WTC11 (cell line): ENCODE measurements around the gene INPP5A. TPM values are rescaled to one million over a fixed set of nuclear protein-coding genes. Genes with fewer than 3 reads are reported as not detected.
A peak's percentile ranks its signal among the peaks of the same experiment; 100 is the strongest.

Experiments
- ATAC-seq: fragments of 200-7000 bp; cut with Tn5 transposase; 2 replicates; pipeline ENCODE4 v1.10.0; 2021; ENCODE audit warnings: mild to moderate bottlenecking, moderate library complexity
- CTCF ChIA-PET: fragments of 300-600 bp; sonication (Branson Sonifier 250); formaldehyde crosslinking; loops from one replicate; lab custom pipeline; 2021; ENCODE audit warnings: antibody characterized with exemption; lab: Charles Lee
- POLR2A ChIA-PET: fragments of 350-600 bp; sonication (Branson Sonifier 250); formaldehyde crosslinking; loops from one replicate; lab custom pipeline; 2021; ENCODE audit warnings: antibody characterized with exemption; lab: Charles Lee
- DNase-seq: peaks from one replicate; pipeline ENCODE4 v3.0.0; 2021; ENCODE audit warnings: low spot score
- H3K27ac Mint-ChIP-seq: 2 replicates; pipeline ENCODE4 v1.8.0; 2021; ENCODE audit warnings: mixed read lengths
- H3K27me3 Mint-ChIP-seq: 2 replicates; pipeline ENCODE4 v1.8.0; 2021; ENCODE audit warnings: low read depth, mild to moderate bottlenecking, moderate library complexity, mixed read lengths
- H3K36me3 Mint-ChIP-seq: 2 replicates; pipeline ENCODE4 v1.8.0; 2021; ENCODE audit warnings: mixed read lengths
- H3K4me1 Mint-ChIP-seq: 2 replicates; pipeline ENCODE4 v1.8.0; 2022; ENCODE audit warnings: mixed read lengths
- H3K4me3 Mint-ChIP-seq: 2 replicates; pipeline ENCODE4 v1.8.0; 2021; ENCODE audit warnings: mild to moderate bottlenecking, moderate library complexity, mixed read lengths
- H3K9me3 Mint-ChIP-seq: 2 replicates; pipeline ENCODE4 v1.8.0; 2021; ENCODE audit warnings: mixed read lengths
- CBFB ChIP-seq: sonication (generic); formaldehyde crosslinking; IDR thresholded peaks from 2 replicates; pipeline ENCODE4 v1.8.1; 2022; ENCODE audit warnings: mild to moderate bottlenecking, low read depth, missing genetic modification reagents
- CREB1 ChIP-seq: sonication (generic); formaldehyde crosslinking; IDR thresholded peaks from 2 replicates; pipeline ENCODE4 v1.8.0; 2023; ENCODE audit warnings: mild to moderate bottlenecking, missing genetic modification reagents
- ETV6 ChIP-seq: sonication (generic); formaldehyde crosslinking; IDR thresholded peaks from 2 replicates; pipeline ENCODE4 v1.8.1; 2022; ENCODE audit warnings: mild to moderate bottlenecking, missing genetic modification reagents
- FOXJ3 ChIP-seq: sonication (generic); formaldehyde crosslinking; IDR thresholded peaks from 2 replicates; pipeline ENCODE4 v1.9.0; 2021; ENCODE audit warnings: missing genetic modification reagents, mild to moderate bottlenecking, borderline replicate concordance
- GABPB1 ChIP-seq: sonication (generic); formaldehyde crosslinking; IDR thresholded peaks from 2 replicates; pipeline ENCODE4 v1.8.1; 2023; ENCODE audit warnings: mild to moderate bottlenecking, missing genetic modification reagents
- GTF2I ChIP-seq: fragments of 250-450 bp; sonication (Bioruptor Pico); conservative IDR thresholded peaks from 2 replicates; pipeline ENCODE4 v1.4.0; 2021; ENCODE audit warnings: mild to moderate bottlenecking
- JAZF1 ChIP-seq: fragments of 250-450 bp; sonication (Bioruptor Pico); IDR thresholded peaks from 2 replicates; pipeline ENCODE4 v1.9.0; 2021; ENCODE audit warnings: moderate library complexity, mild to moderate bottlenecking, inconsistent platforms
- JUN ChIP-seq: sonication (generic); formaldehyde crosslinking; IDR thresholded peaks from 2 replicates; pipeline ENCODE4 v1.8.0; 2023; ENCODE audit warnings: mild to moderate bottlenecking, missing genetic modification reagents
- NFATC4 ChIP-seq: fragments of 250-450 bp; sonication (Bioruptor Pico); IDR thresholded peaks from 2 replicates; pipeline ENCODE4 v1.9.0; 2021; ENCODE audit warnings: mild to moderate bottlenecking
- NFE2L1 ChIP-seq: sonication (generic); formaldehyde crosslinking; IDR thresholded peaks from 2 replicates; pipeline ENCODE4 v1.8.1; 2023; ENCODE audit warnings: missing genetic modification reagents
- NFYB ChIP-seq: sonication (generic); formaldehyde crosslinking; conservative IDR thresholded peaks from 2 replicates; pipeline ENCODE4 v1.8.0; 2022; ENCODE audit warnings: low read depth, missing genetic modification reagents
- NR3C1 ChIP-seq: sonication (generic); formaldehyde crosslinking; conservative IDR thresholded peaks from 2 replicates; pipeline ENCODE4 v1.8.1; 2023; ENCODE audit warnings: low read depth, mild to moderate bottlenecking, missing genetic modification reagents
- PRRX2 ChIP-seq: fragments of 250-450 bp; sonication (Bioruptor Pico); IDR thresholded peaks from 2 replicates; pipeline ENCODE4 v1.8.0; 2021; ENCODE audit warnings: mild to moderate bottlenecking
- RELA ChIP-seq: sonication (generic); formaldehyde crosslinking; IDR thresholded peaks from 2 replicates; pipeline ENCODE4 v1.8.1; 2022; ENCODE audit warnings: missing genetic modification reagents, mild to moderate bottlenecking, borderline replicate concordance
- SOX15 ChIP-seq: fragments of 250-450 bp; sonication (Bioruptor Pico); IDR thresholded peaks from 2 replicates; pipeline ENCODE4 v1.9.0; 2021; ENCODE audit warnings: mild to moderate bottlenecking
- SP1 ChIP-seq: sonication (generic); formaldehyde crosslinking; conservative IDR thresholded peaks from 2 replicates; pipeline ENCODE4 v1.8.1; 2022; ENCODE audit warnings: missing genetic modification reagents
- ZBTB21 ChIP-seq: sonication (generic); formaldehyde crosslinking; IDR thresholded peaks from 2 replicates; pipeline ENCODE4 v1.8.1; 2023; ENCODE audit warnings: mild to moderate bottlenecking, missing genetic modification reagents, borderline replicate concordance
- ZNF138 ChIP-seq: sonication (generic); formaldehyde crosslinking; conservative IDR thresholded peaks from 2 replicates; pipeline ENCODE4 v1.8.1; 2022; ENCODE audit warnings: mild to moderate bottlenecking, moderate library complexity, missing genetic modification reagents
- ZNF317 ChIP-seq: sonication (generic); formaldehyde crosslinking; IDR thresholded peaks from 2 replicates; pipeline ENCODE4 v1.8.1; 2023; ENCODE audit warnings: low read depth, mild to moderate bottlenecking, moderate library complexity, missing genetic modification reagents, borderline replicate concordance
- ZNF416 ChIP-seq: fragments of 250-450 bp; sonication (Bioruptor Pico); IDR thresholded peaks from 2 replicates; pipeline ENCODE4 v1.9.0; 2021; ENCODE audit warnings: mild to moderate bottlenecking, inconsistent platforms
- ZNF671 ChIP-seq: fragments of 250-450 bp; sonication (Bioruptor Pico); IDR thresholded peaks from 2 replicates; pipeline ENCODE4 v1.8.0; 2021; ENCODE audit warnings: mild to moderate bottlenecking
- total RNA-seq: library from RNA; stranded (reverse); gene quantifications from 3 replicates; pipeline ENCODE4 v1.2.3, GENCODE V29; 2021
- TF ChIP-seq, protein P1 (sequence below): fragments of 250-450 bp; sonication (Bioruptor Pico); IDR thresholded peaks from 2 replicates; pipeline ENCODE4 v1.9.0; 2021; ENCODE audit warnings: moderate library complexity, mild to moderate bottlenecking, inconsistent platforms, borderline replicate concordance
- TF ChIP-seq, protein P2 (sequence below): sonication (generic); formaldehyde crosslinking; IDR thresholded peaks from 2 replicates; pipeline ENCODE4 v1.8.1; 2022; ENCODE audit warnings: missing genetic modification reagents, borderline replicate concordance
- TF ChIP-seq, protein P3 (sequence below): sonication (generic); formaldehyde crosslinking; IDR thresholded peaks from 2 replicates; pipeline ENCODE4 v1.8.1; 2023; ENCODE audit warnings: mild to moderate bottlenecking, missing genetic modification reagents, moderate library complexity
- TF ChIP-seq, protein P4 (sequence below): sonication (generic); formaldehyde crosslinking; IDR thresholded peaks from 2 replicates; pipeline ENCODE4 v1.8.0; 2022; ENCODE audit warnings: mild to moderate bottlenecking, missing genetic modification reagents
- TF ChIP-seq, protein P5 (sequence below): sonication (generic); formaldehyde crosslinking; conservative IDR thresholded peaks from 2 replicates; pipeline ENCODE4 v1.8.1; 2022; ENCODE audit warnings: mild to moderate bottlenecking, missing genetic modification reagents
- TF ChIP-seq, protein P6 (sequence below): fragments of 250-450 bp; sonication (Bioruptor Pico); IDR thresholded peaks from 2 replicates; pipeline ENCODE4 v2.1.2; 2022; ENCODE audit warnings: mild to moderate bottlenecking, moderate library complexity

The INPP5A gene
- total RNA-seq, 1 experiment from 2014 or later, result 22.1 TPM

DNA sequence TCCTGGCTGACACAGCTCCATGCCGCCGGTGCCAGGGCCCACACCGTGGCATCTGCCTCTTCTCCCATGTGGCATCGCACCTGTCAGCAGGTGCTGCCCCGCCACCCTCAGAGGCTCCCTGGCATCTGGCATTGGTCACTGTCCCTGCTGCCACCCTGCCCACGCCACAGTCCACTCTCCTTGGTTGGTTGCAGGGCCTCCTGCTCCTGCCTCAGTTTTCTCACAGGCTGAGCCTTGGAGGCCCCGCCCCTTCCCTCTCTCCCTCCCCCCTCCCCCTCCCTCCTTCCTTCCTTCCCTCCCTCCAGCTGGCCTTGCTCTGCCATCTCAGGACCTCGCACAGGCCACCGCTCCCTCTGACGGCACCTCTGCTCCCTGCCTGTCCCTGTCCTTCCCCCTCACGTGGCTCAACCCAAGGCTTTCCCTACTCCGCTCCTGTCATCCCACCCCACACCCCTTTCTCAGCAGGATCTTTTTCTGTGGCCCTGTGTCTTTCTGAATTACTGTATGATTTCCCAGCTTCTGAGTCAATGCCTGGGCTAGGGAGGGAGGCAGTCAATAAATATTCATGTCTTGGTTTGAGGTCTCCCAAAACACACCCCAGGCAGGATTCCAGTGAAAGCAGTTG is 87.4 kb downstream of the INPP5A start:
- H3K36me3 Mint-ChIP-seq, result peaks cover 22% of the 10 kb centered on the region
- ATAC-seq (0 out of 2 replicates have a peak, but pooled peaks have one; percentile 30), DNase-seq (no peak)
- peak overlapping the region; percentile 70; the same call in 1 of the 2 replicates for H3K27ac Mint-ChIP-seq
- ChIA-PET POLR2A (no interaction called here), CTCF (interaction anchor here (0.6 to 1.2 kb wide), 3 partner anchors 30 to 161 kb away, joined by 3 to 4 read pairs (median 3); no protein-coding TSS in a partner anchor)
- peaks cover 21% of the 10 kb centered on the region for H3K9me3 Mint-ChIP-seq
- peaks cover 15% of the 10 kb centered on the region for H3K4me1 Mint-ChIP-seq
- H3K4me3 Mint-ChIP-seq, result no peak overlapping the region
- no peak for TF ChIP-seq CREB1 (CRISPR knock-in tag)
- TF ChIP-seq JAZF1 (CRISPR knock-in tag), result no peak
- TF ChIP-seq, protein P1, sequence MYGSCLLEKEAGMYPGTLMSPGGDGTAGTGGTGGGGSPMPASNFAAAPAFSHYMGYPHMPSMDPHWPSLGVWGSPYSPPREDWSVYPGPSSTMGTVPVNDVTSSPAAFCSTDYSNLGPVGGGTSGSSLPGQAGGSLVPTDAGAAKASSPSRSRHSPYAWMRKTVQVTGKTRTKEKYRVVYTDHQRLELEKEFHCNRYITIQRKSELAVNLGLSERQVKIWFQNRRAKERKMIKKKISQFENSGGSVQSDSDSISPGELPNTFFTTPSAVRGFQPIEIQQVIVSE, result no peak
- TF ChIP-seq, protein P2, sequence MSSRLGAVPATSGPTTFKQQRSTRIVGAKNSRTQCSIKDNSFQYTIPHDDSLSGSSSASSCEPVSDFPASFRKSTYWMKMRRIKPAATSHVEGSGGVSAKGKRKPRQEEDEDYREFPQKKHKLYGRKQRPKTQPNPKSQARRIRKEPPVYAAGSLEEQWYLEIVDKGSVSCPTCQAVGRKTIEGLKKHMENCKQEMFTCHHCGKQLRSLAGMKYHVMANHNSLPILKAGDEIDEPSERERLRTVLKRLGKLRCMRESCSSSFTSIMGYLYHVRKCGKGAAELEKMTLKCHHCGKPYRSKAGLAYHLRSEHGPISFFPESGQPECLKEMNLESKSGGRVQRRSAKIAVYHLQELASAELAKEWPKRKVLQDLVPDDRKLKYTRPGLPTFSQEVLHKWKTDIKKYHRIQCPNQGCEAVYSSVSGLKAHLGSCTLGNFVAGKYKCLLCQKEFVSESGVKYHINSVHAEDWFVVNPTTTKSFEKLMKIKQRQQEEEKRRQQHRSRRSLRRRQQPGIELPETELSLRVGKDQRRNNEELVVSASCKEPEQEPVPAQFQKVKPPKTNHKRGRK (CRISPR knock-in tag), result no peak
- TF ChIP-seq ETV6 (CRISPR knock-in tag), result no peak
- TF ChIP-seq SP1, result no peak
- no peak for TF ChIP-seq NFATC4
- TF ChIP-seq ZNF416 (CRISPR knock-in tag), result no peak
- TF ChIP-seq, protein P3, sequence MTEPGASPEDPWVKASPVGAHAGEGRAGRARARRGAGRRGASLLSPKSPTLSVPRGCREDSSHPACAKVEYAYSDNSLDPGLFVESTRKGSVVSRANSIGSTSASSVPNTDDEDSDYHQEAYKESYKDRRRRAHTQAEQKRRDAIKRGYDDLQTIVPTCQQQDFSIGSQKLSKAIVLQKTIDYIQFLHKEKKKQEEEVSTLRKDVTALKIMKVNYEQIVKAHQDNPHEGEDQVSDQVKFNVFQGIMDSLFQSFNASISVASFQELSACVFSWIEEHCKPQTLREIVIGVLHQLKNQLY (CRISPR knock-in tag), result no peak
- no peak for TF ChIP-seq ZNF317 (CRISPR knock-in tag)
- no peak for TF ChIP-seq NFE2L1
- H3K27me3 Mint-ChIP-seq, result peaks cover 24% of the 10 kb centered on the region

DNA sequence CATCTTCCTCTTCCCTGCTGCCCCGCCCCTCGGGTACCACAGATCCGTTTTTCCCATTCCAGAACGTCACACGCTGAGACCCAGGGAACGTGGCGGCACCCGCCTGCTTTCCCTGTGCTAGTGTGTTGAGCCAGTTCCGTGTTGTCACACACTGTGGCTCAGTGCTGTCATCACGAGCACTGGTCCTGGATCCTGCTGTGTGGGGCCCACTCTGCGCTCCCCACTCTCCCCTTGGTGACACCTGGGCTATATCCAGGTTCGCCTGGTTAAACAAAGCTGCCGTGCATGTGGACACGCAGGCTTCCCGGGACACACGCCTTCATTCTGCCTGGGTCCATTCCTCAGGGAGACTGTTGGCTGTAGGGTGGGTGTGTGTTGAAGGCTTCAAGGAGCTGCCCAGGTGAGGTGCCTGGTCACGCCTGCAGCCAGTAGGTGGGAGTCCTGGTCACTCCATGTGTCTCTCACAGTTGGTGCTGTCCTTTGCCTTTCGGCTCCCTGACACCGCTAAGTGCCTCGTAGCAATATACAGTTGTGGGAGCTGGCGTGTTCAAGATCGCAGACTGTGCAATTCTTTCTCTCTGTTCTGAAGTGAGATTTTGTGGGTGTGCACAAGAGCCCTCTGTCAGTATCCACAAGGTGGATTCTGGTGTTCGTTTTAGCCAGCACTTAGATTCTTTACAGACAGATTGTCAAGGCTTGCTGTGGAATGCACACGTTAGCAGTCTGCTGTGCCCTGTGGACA is 88.6 kb downstream of the INPP5A start:
- Mint-ChIP-seq H3K27me3 (peaks cover 12% of the 10 kb centered on the region), H3K4me1 (peaks cover 15% of the 10 kb centered on the region), H3K27ac (no peak overlapping the region), H3K9me3 (peaks cover 9% of the 10 kb centered on the region), H3K4me3 (no peak overlapping the region), H3K36me3 (peaks cover 9% of the 10 kb centered on the region)
- ChIA-PET POLR2A (no interaction called here), CTCF (interaction anchor here (1.6 kb wide), 1 partner anchor 265 kb away, joined by 5 read pairs; no protein-coding TSS in a partner anchor)
- DNase-seq (no peak), ATAC-seq (no peak)
- TF ChIP-seq NR3C1 (CRISPR knock-in tag), result no peak
- no peak for TF ChIP-seq ZNF138 (CRISPR knock-in tag)
- no peak for TF ChIP-seq ZNF671 (CRISPR knock-in tag)
- no peak for TF ChIP-seq NFYB
- no peak for TF ChIP-seq CBFB
- TF ChIP-seq FOXJ3 (CRISPR knock-in tag), result no peak
- no peak for TF ChIP-seq GTF2I (CRISPR knock-in tag)
- TF ChIP-seq PRRX2 (CRISPR knock-in tag), result no peak
- no peak for TF ChIP-seq RELA
- TF ChIP-seq, protein P4, sequence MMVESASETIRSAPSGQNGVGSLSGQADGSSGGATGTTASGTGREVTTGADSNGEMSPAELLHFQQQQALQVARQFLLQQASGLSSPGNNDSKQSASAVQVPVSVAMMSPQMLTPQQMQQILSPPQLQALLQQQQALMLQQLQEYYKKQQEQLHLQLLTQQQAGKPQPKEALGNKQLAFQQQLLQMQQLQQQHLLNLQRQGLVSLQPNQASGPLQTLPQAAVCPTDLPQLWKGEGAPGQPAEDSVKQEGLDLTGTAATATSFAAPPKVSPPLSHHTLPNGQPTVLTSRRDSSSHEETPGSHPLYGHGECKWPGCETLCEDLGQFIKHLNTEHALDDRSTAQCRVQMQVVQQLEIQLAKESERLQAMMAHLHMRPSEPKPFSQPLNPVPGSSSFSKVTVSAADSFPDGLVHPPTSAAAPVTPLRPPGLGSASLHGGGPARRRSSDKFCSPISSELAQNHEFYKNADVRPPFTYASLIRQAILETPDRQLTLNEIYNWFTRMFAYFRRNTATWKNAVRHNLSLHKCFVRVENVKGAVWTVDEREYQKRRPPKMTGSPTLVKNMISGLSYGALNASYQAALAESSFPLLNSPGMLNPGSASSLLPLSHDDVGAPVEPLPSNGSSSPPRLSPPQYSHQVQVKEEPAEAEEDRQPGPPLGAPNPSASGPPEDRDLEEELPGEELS (CRISPR knock-in tag), result no peak
- no peak for TF ChIP-seq GABPB1 (CRISPR knock-in tag)
- TF ChIP-seq, protein P5, sequence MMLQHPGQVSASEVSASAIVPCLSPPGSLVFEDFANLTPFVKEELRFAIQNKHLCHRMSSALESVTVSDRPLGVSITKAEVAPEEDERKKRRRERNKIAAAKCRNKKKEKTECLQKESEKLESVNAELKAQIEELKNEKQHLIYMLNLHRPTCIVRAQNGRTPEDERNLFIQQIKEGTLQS (CRISPR knock-in tag), result no peak
- no peak for TF ChIP-seq ZBTB21 (CRISPR knock-in tag)
- TF ChIP-seq, protein P6, sequence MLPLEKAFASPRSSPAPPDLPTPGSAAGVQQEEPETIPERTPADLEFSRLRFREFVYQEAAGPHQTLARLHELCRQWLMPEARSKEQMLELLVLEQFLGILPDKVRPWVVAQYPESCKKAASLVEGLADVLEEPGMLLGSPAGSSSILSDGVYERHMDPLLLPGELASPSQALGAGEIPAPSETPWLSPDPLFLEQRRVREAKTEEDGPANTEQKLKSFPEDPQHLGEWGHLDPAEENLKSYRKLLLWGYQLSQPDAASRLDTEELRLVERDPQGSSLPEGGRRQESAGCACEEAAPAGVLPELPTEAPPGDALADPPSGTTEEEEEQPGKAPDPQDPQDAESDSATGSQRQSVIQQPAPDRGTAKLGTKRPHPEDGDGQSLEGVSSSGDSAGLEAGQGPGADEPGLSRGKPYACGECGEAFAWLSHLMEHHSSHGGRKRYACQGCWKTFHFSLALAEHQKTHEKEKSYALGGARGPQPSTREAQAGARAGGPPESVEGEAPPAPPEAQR (CRISPR knock-in tag), result no peak
- no peak for TF ChIP-seq JUN
- no peak for TF ChIP-seq SOX15 (CRISPR knock-in tag)
